H1 (cell line): ENCODE results near the gene RER1.

ENCODE experiments used
- POLR2A ChIP-seq, 2 experiments: IDR thresholded peaks; 1 replicate in 1 of 2; 2 replicates in 1 of 2; pipeline ENCODE4 v1.6.1; 2011; ENCODE audit warnings: low read depth in 2 of 2, low read length in 2 of 2, mild to moderate bottlenecking in 2 of 2; ENCODE audit errors: control extremely low read depth in 1 of 2
- SIX5 ChIP-seq: IDR thresholded peaks from 2 replicates; pipeline ENCODE4 v1.6.1; 2011; ENCODE audit warnings: mild to moderate bottlenecking, low read depth, low read length
- TAF1 ChIP-seq: IDR thresholded peaks from 2 replicates; pipeline ENCODE4 v1.6.1; 2011; ENCODE audit warnings: mild to moderate bottlenecking, low read depth, low read length
- TCF12 ChIP-seq: IDR thresholded peaks from 2 replicates; pipeline ENCODE4 v1.6.1; 2011; ENCODE audit warnings: low read depth, mild to moderate bottlenecking, low read length
- TF ChIP-seq, protein P1 (sequence below), 3 experiments: IDR thresholded peaks; 1 replicate in 2 of 3; 2 replicates in 1 of 3; pipeline versions ENCODE4 v1.5.1 to v1.6.1; 2011; ENCODE audit warnings: low read length in 3 of 3, mild to moderate bottlenecking in 3 of 3, inconsistent platforms in 2 of 3, low read depth in 1 of 3, moderate library complexity in 1 of 3; ENCODE audit not compliant: insufficient read depth in 1 of 3; ENCODE audit errors: control extremely low read depth in 1 of 3
- TF ChIP-seq, protein P2 (sequence below): IDR thresholded peaks from 2 replicates; pipeline ENCODE4 v1.6.1; 2011; ENCODE audit warnings: low read depth, mild to moderate bottlenecking, low read length; ENCODE audit not compliant: insufficient read depth

DNA sequence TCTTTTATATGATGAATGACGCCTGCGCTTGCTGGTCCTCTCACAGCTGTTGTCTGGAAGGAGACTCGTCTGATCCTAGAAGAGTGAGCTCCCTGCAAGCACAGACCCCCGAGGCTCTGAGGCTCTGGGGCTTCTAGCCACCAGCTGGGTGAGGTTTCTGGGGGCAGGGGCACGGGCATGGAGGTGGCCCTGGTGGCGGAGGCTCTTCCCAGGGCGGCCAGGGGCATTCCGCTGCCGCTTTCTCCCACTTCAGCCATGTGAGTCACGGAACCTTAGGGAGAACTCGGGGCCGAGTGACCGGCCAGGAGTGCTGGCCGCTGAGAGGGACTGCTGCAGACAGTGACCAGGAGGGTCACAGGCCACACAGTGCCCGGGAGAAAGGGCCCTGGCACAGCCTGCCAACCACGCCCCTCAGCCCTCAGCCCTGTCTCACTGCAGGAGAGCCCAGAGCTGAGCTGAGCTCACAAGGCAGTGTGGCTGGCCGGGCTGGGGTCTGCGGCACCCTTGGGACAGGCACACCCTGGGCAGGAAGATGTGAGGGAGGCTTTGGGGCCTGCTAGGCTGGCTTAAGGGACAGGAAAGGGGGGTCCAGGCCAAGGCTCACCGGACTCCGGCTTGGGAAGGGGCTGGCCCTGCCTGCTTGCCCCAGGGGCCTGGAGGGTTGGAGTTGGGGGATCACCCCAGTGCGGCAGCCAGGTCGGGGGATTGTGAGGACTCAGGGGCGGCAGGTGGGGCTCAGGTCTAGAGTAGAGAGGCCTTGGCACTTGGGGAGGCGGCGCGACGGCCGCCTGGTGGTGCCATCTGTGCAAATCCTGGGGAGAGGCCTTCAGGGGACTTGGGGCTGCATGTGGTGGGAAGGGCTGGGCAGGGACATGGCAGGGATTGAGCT, 36.0 kb upstream of the RER1 start:
- TF ChIP-seq POLR2A (IDR thresholded peaks at IDR 0.05; ENCODE audit: control extremely low read depth in 1 of 2, low read depth in 2 of 2, low read length in 2 of 2), result no peak
- no peak for TF ChIP-seq SIX5
- TF ChIP-seq, protein P1, sequence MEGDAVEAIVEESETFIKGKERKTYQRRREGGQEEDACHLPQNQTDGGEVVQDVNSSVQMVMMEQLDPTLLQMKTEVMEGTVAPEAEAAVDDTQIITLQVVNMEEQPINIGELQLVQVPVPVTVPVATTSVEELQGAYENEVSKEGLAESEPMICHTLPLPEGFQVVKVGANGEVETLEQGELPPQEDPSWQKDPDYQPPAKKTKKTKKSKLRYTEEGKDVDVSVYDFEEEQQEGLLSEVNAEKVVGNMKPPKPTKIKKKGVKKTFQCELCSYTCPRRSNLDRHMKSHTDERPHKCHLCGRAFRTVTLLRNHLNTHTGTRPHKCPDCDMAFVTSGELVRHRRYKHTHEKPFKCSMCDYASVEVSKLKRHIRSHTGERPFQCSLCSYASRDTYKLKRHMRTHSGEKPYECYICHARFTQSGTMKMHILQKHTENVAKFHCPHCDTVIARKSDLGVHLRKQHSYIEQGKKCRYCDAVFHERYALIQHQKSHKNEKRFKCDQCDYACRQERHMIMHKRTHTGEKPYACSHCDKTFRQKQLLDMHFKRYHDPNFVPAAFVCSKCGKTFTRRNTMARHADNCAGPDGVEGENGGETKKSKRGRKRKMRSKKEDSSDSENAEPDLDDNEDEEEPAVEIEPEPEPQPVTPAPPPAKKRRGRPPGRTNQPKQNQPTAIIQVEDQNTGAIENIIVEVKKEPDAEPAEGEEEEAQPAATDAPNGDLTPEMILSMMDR (IDR thresholded peaks at IDR 0.05; ENCODE audit: control extremely low read depth in 1 of 3, insufficient read depth in 1 of 3, low read depth in 1 of 3, low read length in 3 of 3), result no peak
- TF ChIP-seq TAF1, result no peak
- TF ChIP-seq TCF12, result no peak
- TF ChIP-seq, protein P2, sequence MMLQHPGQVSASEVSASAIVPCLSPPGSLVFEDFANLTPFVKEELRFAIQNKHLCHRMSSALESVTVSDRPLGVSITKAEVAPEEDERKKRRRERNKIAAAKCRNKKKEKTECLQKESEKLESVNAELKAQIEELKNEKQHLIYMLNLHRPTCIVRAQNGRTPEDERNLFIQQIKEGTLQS, result no peak
